Spinal cord (tissue), 10 donors: Measurements from ENCODE around the gene CDH23. TPM values are rescaled to one million over a fixed set of nuclear protein-coding genes. Genes with fewer than 3 reads are reported as not detected.
A peak's percentile ranks its signal among the peaks of the same experiment; 100 is the strongest.

Source experiments
- DNase-seq, 6 donors: peaks; one replicate each; pipeline versions ENCODE4 v3.0.0 to v3.0.0-alpha.2; 2013 to 2015; ENCODE audit warnings: low spot score in 6 of 6, low read depth in 4 of 6
- H3K27ac ChIP-seq: one replicate; pipeline ENCODE4 v1.5.1; 2013; ENCODE audit warnings: low read depth, low read length, control low read depth
- H3K27me3 ChIP-seq: one replicate; pipeline ENCODE4 v1.6.1; 2013; ENCODE audit warnings: low read length; ENCODE audit not compliant: control insufficient read depth, insufficient read depth
- H3K36me3 ChIP-seq: one replicate; pipeline ENCODE4 v1.6.1; 2013; ENCODE audit warnings: low read length; ENCODE audit not compliant: control insufficient read depth, insufficient read depth
- H3K4me1 ChIP-seq: one replicate; pipeline ENCODE4 v1.6.1; 2013; ENCODE audit warnings: low read length; ENCODE audit not compliant: control insufficient read depth, insufficient read depth
- H3K4me3 ChIP-seq: one replicate; pipeline ENCODE4 v1.5.1; 2013; ENCODE audit warnings: low read depth, low read length, control low read depth
- H3K9me3 ChIP-seq: one replicate; pipeline ENCODE4 v1.6.1; 2013; ENCODE audit warnings: low read length; ENCODE audit not compliant: control insufficient read depth, insufficient read depth
- WGBS: methylation state at CpG from one replicate; pipeline ENCODE4 v1.1.5; 2013; ENCODE audit warnings: missing lambda C conversion rate; ENCODE audit not compliant: insufficient coverage; 5-methylcytosine and 5-hydroxymethylcytosine counted together
- polyA plus RNA-seq, 2 donors: library from polyadenylated mRNA; unstranded; fragments of 120-200 nt; gene quantifications; one replicate each; pipeline ENCODE4 v1.2.1, GENCODE V29; 2013; ENCODE audit not compliant: insufficient read length in 2 of 2
- total RNA-seq, 2 donors: library from RNA; depleted of rRNA in 1 of 2; stranded (reverse); fragments of 120-200 nt in 1 of 2; fragments of >200 nt in 1 of 2; gene quantifications; one replicate each; pipeline versions ENCODE4 v1.2.3 to v1.2.4, GENCODE V29; 2013 to 2014
- donor health status: healthy.

The CDH23 gene
- total and polyA plus RNA-seq, 4 donors: 15.6 to 24.2 (median 19.0) TPM

DNA sequence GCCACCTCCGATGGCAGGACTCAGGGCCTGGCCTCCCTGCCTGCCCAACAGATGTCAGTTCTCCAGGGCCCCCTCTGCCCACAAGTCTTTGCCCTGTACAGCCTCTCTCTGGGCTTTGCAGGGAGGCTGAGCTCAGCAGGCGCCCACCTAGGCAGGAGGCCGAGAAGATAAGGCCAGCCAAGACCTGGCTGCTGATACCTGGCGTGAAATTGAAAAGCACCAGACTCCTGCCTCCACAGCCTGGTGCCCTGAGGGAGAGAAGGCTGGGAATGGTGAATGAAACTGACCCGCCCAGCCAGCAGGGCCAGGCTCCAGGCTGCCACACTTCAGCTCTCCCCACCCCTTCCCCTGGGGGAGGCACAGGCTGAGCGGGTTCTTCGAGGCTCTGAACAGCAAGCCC, 145.8 kb downstream of the CDH23 start:
- H3K9me3 ChIP-seq: no peaks in the 10 kb centered on the region
- H3K36me3 ChIP-seq: no peaks in the 10 kb centered on the region
- no peak overlapping the region for H3K27ac ChIP-seq
- H3K27me3 ChIP-seq: peaks cover 2% of the 10 kb centered on the region
- no peak overlapping the region for H3K4me3 ChIP-seq
- 81% methylated on average over 6 of the region's 7 CpGs for WGBS
- no peak for DNase-seq
- peaks cover 28% of the 10 kb centered on the region for H3K4me1 ChIP-seq

GRCh38 chr10:71543608-71544170, 147.0 kb downstream of the CDH23 start:
- no peak for DNase-seq
- no peaks in the 10 kb centered on the region for H3K36me3 ChIP-seq
- H3K4me1 ChIP-seq: peaks cover 38% of the 10 kb centered on the region
- H3K9me3 ChIP-seq: no peaks in the 10 kb centered on the region
- WGBS: 50% methylated on average over 1 of the region's 3 CpGs
- H3K27ac ChIP-seq: no peak overlapping the region
- no peak overlapping the region for H3K4me3 ChIP-seq
- H3K27me3 ChIP-seq: peaks cover 2% of the 10 kb centered on the region

DNA sequence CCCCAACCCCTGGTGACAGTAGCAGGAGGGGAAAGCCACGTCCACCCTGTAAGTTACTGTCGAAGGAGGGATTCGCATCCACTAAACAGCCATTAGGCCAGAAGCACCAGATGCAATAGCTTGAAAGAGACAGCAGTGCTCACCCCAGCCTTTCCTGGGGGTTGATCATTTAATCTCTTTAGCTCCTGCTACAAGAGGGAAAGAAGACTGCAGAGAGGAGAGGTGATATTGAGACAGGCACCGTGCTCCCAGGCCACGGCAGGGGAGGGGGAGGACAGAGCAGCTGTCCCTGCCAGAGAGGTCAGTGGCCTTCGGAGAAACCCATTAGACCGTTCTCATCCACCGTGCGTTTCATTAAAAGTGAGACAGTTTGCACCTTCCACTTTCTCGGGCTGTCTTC, 148.3 kb downstream of the CDH23 start:
- no peak overlapping the region for H3K4me3 ChIP-seq
- 80% methylated on average over 9 of the region's 10 CpGs for WGBS
- H3K27me3 ChIP-seq: peaks cover 2% of the 10 kb centered on the region
- no peak overlapping the region for H3K27ac ChIP-seq
- DNase-seq: no peak
- no peaks in the 10 kb centered on the region for H3K9me3 ChIP-seq
- H3K36me3 ChIP-seq: no peaks in the 10 kb centered on the region
- peaks cover 30% of the 10 kb centered on the region for H3K4me1 ChIP-seq

DNA sequence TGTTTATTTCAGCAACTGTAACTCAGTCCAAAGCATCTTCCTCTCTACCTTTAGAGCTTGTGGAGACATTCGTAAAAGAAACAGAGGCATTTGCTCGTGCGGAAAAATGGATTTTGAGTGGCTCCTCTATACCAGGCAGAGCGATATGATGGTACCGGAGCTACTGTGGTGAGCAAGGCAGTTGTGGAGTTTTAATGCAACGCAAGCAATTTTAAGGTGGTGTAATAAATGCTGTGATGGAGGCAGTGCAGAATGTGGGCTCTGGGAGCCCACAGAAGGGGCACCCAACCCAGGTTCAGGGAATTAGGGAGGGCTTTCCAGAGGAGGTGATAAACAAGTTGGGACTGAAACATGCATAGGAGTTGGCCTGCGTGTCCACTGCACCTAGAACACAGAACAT, 149.5 kb downstream of the CDH23 start:
- H3K27me3 ChIP-seq: peaks cover 2% of the 10 kb centered on the region
- H3K27ac ChIP-seq: no peak overlapping the region
- no peaks in the 10 kb centered on the region for H3K36me3 ChIP-seq
- H3K4me3 ChIP-seq: no peak overlapping the region
- 98% methylated on average over 6 of the region's 7 CpGs for WGBS
- peaks cover 29% of the 10 kb centered on the region for H3K4me1 ChIP-seq
- DNase-seq: no peak
- no peaks in the 10 kb centered on the region for H3K9me3 ChIP-seq

DNA sequence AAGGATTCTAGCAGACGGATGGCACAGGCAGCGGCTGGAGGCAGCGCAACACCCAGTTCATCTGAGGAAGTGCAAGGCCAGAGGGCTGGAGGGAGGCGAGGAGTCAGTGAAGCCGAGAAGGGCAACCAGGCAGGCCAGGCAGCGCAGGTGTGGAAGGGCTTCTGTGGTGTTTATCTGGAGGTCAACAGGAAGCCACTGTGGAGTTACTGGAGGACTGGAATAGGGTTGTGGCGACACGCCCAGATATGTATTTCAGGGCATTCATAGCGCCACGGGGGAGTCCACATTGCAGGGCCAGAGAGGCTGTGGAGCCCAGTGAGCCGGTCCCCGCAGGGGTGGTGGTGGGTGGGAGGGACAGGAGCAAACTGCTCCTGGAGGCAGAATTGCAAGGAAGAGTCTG, 150.6 kb downstream of the CDH23 start:
- H3K4me3 ChIP-seq: no peak overlapping the region
- peaks cover 2% of the 10 kb centered on the region for H3K27me3 ChIP-seq
- H3K9me3 ChIP-seq: no peaks in the 10 kb centered on the region
- peak overlapping the region; percentile 48 for H3K27ac ChIP-seq
- no peak for DNase-seq
- no peaks in the 10 kb centered on the region for H3K36me3 ChIP-seq
- 85% methylated on average over 12 of the region's 12 CpGs for WGBS
- H3K4me1 ChIP-seq: peaks cover 29% of the 10 kb centered on the region

DNA sequence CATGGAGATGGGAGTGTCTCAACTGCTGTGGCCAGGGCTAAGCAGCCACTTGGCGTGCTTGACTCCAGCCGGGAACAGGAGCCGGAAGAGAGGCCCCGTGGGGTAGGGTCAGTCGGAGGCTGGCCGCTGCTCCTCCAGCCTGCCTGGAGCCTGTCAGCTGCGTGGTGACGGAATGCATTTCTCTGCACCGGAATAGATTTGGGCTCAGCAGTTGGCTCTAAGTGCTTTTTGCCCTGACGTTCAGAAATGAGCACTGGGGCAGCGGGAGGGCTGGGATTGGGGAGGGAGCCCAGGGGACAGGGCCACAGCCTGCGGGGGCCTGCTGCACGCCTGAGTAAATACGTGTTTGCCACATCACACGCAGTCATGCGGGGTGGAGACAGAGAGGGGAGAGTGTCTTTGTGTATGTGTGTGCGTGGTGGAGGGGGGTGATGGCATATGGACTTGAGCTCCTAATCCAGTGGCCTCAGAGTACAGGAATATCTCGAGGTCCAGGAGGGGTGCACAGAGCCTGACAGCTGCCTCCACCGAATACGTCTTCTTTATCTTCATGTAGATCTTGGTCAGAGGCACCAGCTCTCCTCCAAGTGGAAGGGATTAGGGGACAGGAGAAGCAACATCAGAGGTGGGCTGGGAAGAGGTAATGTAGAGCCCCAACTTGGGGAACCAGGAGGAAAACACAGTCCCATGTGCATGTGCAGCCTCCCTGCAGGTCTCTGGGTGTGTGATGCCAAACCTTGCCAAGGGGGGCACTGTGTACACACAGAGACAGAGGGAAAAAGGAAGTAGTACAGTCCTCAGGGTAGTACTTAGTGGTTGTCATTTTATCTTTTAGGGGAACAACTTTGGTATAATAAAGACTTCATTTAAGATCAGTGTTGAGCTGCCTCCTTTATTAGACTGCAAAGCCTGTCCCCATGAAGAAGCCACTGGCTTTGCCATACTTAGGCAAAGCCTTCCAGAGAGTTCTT, 151.4 kb downstream of the CDH23 start:
- DNase-seq: peak in 2 of 6 donors; percentile 57 to 66
- Histone ChIP-seq H3K4me1 (peaks cover 30% of the 10 kb centered on the region), H3K27ac (peak overlapping the region; percentile 48), H3K4me3 (no peak overlapping the region), H3K27me3 (peaks cover 2% of the 10 kb centered on the region), H3K36me3 (no peaks in the 10 kb centered on the region), H3K9me3 (no peaks in the 10 kb centered on the region)
- WGBS: 28% methylated on average over 19 of the region's 20 CpGs

- Histone ChIP-seq H3K4me3 (no peak overlapping the region), H3K36me3 (no peaks in the 10 kb centered on the region), H3K27ac (no peak overlapping the region), H3K9me3 (no peaks in the 10 kb centered on the region), H3K27me3 (peaks cover 2% of the 10 kb centered on the region), H3K4me1 (peaks cover 23% of the 10 kb centered on the region)
- WGBS: 90% methylated on average over 9 of the region's 11 CpGs
- DNase-seq: no peak
These were observed 153.2 kb downstream of the CDH23 start for GRCh38 chr10:71549766-71550533.

- H3K4me1 ChIP-seq: peaks cover 23% of the 10 kb centered on the region
- H3K4me3 ChIP-seq: no peak overlapping the region
- H3K27me3 ChIP-seq: peaks cover 2% of the 10 kb centered on the region
- no peaks in the 10 kb centered on the region for H3K9me3 ChIP-seq
- WGBS: 83% methylated on average over 1 of the region's 7 CpGs
- DNase-seq: no peak
- H3K27ac ChIP-seq: no peak overlapping the region
- H3K36me3 ChIP-seq: no peaks in the 10 kb centered on the region
These were observed 153.9 kb downstream of the CDH23 start for GRCh38 chr10:71550628-71551027.

- DNase-seq: no peak
- no peaks in the 10 kb centered on the region for H3K27me3 ChIP-seq
- 94% methylated on average over 2 of the region's 3 CpGs for WGBS
- H3K4me3 ChIP-seq: no peak overlapping the region
- no peak overlapping the region for H3K27ac ChIP-seq
- peaks cover 23% of the 10 kb centered on the region for H3K4me1 ChIP-seq
- no peaks in the 10 kb centered on the region for H3K9me3 ChIP-seq
- H3K36me3 ChIP-seq: no peaks in the 10 kb centered on the region
These were observed 155.2 kb downstream of the CDH23 start for GRCh38 chr10:71551970-71552369.
